ENCODE results near the gene INSR.

The INSR gene

GRCh38 chr19:7132054-7132453, 162.2 kb downstream of the INSR start:
- DNase-seq = no peak

- DNase-seq = no peak
These were observed 164.2 kb downstream of the INSR start for GRCh38 chr19:7130043-7130442.

- DNase-seq = no peak
These were observed 168.1 kb downstream of the INSR start for GRCh38 chr19:7126132-7126531.

GRCh38 chr19:7125221-7125620, 169.0 kb downstream of the INSR start:
- no peak for DNase-seq

- no peak for DNase-seq
These were observed 169.4 kb downstream of the INSR start for GRCh38 chr19:7124782-7125181.

GRCh38 chr19:7122701-7123100, 171.5 kb downstream of the INSR start:
- DNase-seq = no peak

GRCh38 chr19:7120499-7120898, 173.7 kb downstream of the INSR start:
- DNase-seq = no peak

GRCh38 chr19:7119582-7119981, 174.6 kb downstream of the INSR start:
- DNase-seq = no peak

GRCh38 chr19:7117248-7117647, 177.0 kb downstream of the INSR start:
- no peak for DNase-seq

GRCh38 chr19:7115721-7116120, 178.5 kb downstream of the INSR start:
- no peak for DNase-seq

GRCh38 chr19:7113233-7113632, 181.0 kb downstream of the INSR start:
- no peak for DNase-seq

GRCh38 chr19:7112675-7113074, 181.5 kb downstream of the INSR start:
- no peak for DNase-seq

GRCh38 chr19:7109678-7110289, 184.4 kb downstream of the INSR start:
- no peak for DNase-seq

GRCh38 chr19:7106711-7107657, 187.2 kb downstream of the INSR start:
- DNase-seq = no peak

- no peak for DNase-seq
These were observed 189.3 kb downstream of the INSR start for GRCh38 chr19:7104747-7105447.

- no peak for DNase-seq
These were observed 192.5 kb downstream of the INSR start for GRCh38 chr19:7101498-7102253.

GRCh38 chr19:7099597-7099921, 194.7 kb downstream of the INSR start:
- no peak for DNase-seq

GRCh38 chr19:7098701-7099596, 195.3 kb downstream of the INSR start:
- peak; percentile 91 for DNase-seq

GRCh38 chr19:7098096-7098495, 196.1 kb downstream of the INSR start:
- no peak for DNase-seq

- no peak for DNase-seq
These were observed 205.2 kb downstream of the INSR start for GRCh38 chr19:7088999-7089398.

GRCh38 chr19:7083076-7083956, 210.9 kb downstream of the INSR start:
- DNase-seq = peak; percentile 41

Measured in DMS153 (cell line).